ENCODE measurements around the gene LANCL3. TPM values are rescaled to one million over a fixed set of nuclear protein-coding genes. Genes with fewer than 3 reads are reported as not detected.

The LANCL3 gene
- total RNA-seq, 1 donor from 2014 or later, result 0.11 TPM

DNA sequence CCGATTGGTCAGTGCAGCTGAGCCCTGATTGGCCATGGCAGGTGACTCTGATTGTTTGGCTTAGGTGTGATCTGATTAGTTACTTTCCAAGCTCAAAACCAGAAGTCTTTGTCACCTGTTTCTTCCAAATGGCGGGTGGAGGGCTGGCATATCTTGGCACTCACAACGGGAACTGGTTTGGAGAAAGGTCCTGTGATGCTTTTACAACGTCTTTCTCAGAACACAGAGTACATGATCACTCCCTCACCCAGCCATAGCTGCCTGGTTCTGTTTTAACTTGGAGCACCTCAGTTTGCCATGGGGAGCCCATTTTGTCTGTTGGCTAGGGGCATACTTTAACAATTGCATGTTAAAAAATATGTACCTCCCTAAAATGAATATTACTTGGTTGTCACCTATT, 101.1 kb downstream of the LANCL3 start:
- no peaks in the 10 kb centered on the region for H3K4me1 Mint-ChIP-seq (ENCODE audit: low read depth)
- intact Hi-C loops (cut with micrococcal nuclease), result no loop called here
- H3K4me3 Mint-ChIP-seq (ENCODE audit: low read depth), result no peak overlapping the region
- H3K27ac Mint-ChIP-seq, result no peak overlapping the region
- H3K27me3 Mint-ChIP-seq (ENCODE audit: low read depth), result no peaks in the 10 kb centered on the region
- H3K36me3 Mint-ChIP-seq (ENCODE audit: low read depth), result no peaks in the 10 kb centered on the region
- no peaks in the 10 kb centered on the region for H3K9me3 Mint-ChIP-seq
- no peak for DNase-seq (ENCODE audit: low spot score)

DNA sequence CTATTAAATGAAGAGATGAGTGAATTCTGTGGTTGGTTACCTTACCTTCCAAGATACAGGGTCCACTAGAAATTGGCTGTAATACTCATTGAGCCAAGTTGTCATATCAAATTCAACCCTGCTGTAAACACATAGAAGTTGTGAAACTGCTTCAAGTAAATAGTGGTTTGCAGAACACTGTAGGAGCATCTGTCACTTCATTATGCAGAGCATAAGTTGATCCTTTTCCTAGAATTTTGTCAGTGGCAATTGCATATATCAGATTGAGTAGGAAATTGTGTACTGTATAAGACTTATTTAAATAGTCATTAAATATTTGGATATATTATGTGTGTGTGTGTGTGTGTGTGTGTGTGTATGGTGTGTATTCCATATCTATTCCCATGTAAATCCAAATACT, 105.3 kb downstream of the LANCL3 start:
- DNase-seq (ENCODE audit: low spot score), result no peak
- Mint-ChIP-seq H3K9me3 (no peaks in the 10 kb centered on the region), H3K27me3 (ENCODE audit: low read depth) (no peaks in the 10 kb centered on the region), H3K4me1 (ENCODE audit: low read depth) (no peaks in the 10 kb centered on the region), H3K4me3 (ENCODE audit: low read depth) (no peak overlapping the region), H3K27ac (no peak overlapping the region), H3K36me3 (ENCODE audit: low read depth) (no peaks in the 10 kb centered on the region)
- intact Hi-C loops (cut with micrococcal nuclease), result no loop called here

DNA sequence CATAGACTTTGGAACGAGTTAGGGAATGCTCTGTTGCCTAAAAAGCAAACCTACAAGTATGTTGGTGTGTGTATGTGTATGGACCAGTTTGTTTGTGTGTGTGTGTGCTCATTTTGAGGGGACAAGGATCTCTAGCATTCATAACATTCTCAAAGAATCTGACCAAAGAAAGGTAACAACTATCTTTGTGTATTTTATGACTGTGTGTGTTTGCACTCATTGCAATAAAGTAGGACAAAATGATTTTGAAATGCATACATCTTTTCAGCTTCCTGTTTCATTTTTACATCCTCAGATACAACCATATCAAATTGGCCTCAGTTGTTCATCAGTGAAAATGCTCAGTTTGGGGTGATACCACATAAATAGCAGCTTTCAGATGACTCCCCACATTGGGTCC, 105.8 kb downstream of the LANCL3 start:
- no peak overlapping the region for H3K27ac Mint-ChIP-seq

DNA sequence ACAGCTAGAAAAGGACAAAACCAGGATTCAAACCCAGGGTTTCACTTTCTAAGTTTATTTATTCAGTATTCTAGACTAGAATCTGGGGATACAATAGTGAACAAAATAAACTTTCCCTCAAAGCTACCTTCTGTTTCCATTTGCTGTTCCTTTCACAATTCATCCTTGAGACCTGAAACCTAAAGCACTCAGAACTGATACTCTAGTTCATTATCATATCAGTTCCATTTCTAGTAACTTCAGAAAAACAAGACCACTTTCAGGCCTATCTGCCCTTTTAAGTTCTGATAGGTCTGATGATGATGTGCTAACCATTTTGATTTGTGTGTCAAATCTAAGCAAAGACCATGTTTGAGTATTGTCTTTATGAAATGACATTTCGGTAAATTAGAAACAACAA, 106.3 kb downstream of the LANCL3 start:
- no peak for DNase-seq (ENCODE audit: low spot score)
- Mint-ChIP-seq H3K9me3 (no peaks in the 10 kb centered on the region), H3K27ac (no peak overlapping the region), H3K27me3 (ENCODE audit: low read depth) (no peaks in the 10 kb centered on the region), H3K4me3 (ENCODE audit: low read depth) (no peak overlapping the region), H3K36me3 (ENCODE audit: low read depth) (no peaks in the 10 kb centered on the region), H3K4me1 (ENCODE audit: low read depth) (no peaks in the 10 kb centered on the region)
- intact Hi-C loops (cut with micrococcal nuclease), result no loop called here

More for the DNA sequence above, 105.8 kb downstream of the LANCL3 start:
- no peak overlapping the region for H3K4me3 Mint-ChIP-seq (ENCODE audit: low read depth)
- intact Hi-C loops (cut with micrococcal nuclease), result no loop called here
- DNase-seq (ENCODE audit: low spot score), result no peak
- H3K9me3 Mint-ChIP-seq, result no peaks in the 10 kb centered on the region
- H3K27me3 Mint-ChIP-seq (ENCODE audit: low read depth), result no peaks in the 10 kb centered on the region
- no peaks in the 10 kb centered on the region for H3K4me1 Mint-ChIP-seq (ENCODE audit: low read depth)
- H3K36me3 Mint-ChIP-seq (ENCODE audit: low read depth), result no peaks in the 10 kb centered on the region

DNA sequence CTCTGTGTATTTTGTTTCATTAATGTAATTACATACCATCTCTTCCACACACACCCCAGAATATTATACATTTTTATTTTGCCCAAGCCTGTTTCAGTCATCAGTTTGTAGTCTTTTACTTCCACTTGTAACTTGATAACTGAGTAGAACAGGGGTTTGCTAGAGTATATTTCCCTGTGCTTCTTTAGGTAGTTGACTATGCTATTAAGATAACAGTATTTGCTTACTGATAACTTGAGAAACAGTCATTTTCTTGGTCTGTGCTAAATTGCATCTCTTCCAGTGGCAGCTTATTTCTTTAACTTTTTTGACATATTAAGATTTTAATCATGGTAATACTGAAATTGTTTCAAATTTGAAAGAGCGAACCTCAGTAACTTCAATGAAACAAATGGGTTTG, 107.1 kb downstream of the LANCL3 start:
- Mint-ChIP-seq H3K27me3 (ENCODE audit: low read depth) (no peaks in the 10 kb centered on the region), H3K36me3 (ENCODE audit: low read depth) (no peaks in the 10 kb centered on the region), H3K9me3 (no peaks in the 10 kb centered on the region), H3K4me3 (ENCODE audit: low read depth) (no peak overlapping the region), H3K27ac (no peak overlapping the region), H3K4me1 (ENCODE audit: low read depth) (no peaks in the 10 kb centered on the region)
- DNase-seq (ENCODE audit: low spot score), result no peak
- intact Hi-C loops (cut with micrococcal nuclease), result no loop called here

DNA sequence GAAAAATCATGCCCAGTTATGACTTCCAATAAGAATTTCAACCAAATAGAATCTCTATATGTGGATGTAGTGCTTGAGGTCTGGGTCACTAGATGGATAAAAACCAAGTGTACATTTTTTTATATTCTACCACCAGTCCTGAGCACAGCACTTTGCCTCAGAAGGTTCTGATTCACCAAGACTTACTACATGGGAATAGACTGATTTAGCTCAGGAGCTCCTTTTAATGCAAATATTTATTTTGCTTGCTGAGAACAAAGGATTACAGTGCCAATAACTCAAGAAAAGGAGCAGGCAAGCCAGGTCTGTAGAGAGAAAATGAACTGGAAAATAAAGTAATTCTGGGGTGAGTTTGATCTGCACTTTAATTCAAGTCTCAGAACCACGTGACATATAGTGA, 107.8 kb downstream of the LANCL3 start:
- no peaks in the 10 kb centered on the region for H3K36me3 Mint-ChIP-seq (ENCODE audit: low read depth)
- no peak for DNase-seq (ENCODE audit: low spot score)
- intact Hi-C loops (cut with micrococcal nuclease), result no loop called here
- no peaks in the 10 kb centered on the region for H3K9me3 Mint-ChIP-seq
- H3K27ac Mint-ChIP-seq, result no peak overlapping the region
- H3K27me3 Mint-ChIP-seq (ENCODE audit: low read depth), result no peaks in the 10 kb centered on the region
- H3K4me3 Mint-ChIP-seq (ENCODE audit: low read depth), result no peak overlapping the region
- no peaks in the 10 kb centered on the region for H3K4me1 Mint-ChIP-seq (ENCODE audit: low read depth)

DNA sequence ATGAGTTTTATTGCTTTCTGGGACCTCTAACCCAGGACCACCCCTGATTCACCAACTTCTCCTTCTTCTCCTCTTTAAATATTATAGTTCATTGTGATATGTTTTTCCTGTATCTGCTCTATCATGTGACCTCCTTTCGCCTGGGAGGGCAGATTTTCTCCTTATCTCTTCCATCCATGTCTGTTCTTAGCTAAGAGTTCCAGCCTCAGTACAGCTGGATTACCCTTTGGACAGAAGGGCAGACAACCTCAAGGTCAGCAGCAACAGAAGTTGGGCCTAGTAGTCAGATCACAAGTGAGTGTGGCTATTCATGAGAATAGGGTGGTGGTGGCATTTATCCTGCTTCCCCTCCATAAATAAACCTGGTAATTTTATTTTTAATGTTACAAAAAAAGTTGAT, 108.4 kb downstream of the LANCL3 start:
- intact Hi-C loops (cut with micrococcal nuclease), result loop anchor here (10.0 kb wide), 1 partner anchor 105 kb away; the partner anchor contains the start of gene LANCL3
- H3K4me1 Mint-ChIP-seq (ENCODE audit: low read depth), result peaks cover under 1% of the 10 kb centered on the region
- H3K27me3 Mint-ChIP-seq (ENCODE audit: low read depth), result peaks cover 2% of the 10 kb centered on the region
- H3K4me3 Mint-ChIP-seq (ENCODE audit: low read depth), result no peak overlapping the region
- no peaks in the 10 kb centered on the region for H3K9me3 Mint-ChIP-seq
- DNase-seq (ENCODE audit: low spot score), result no peak
- H3K36me3 Mint-ChIP-seq (ENCODE audit: low read depth), result no peaks in the 10 kb centered on the region
- H3K27ac Mint-ChIP-seq, result no peak overlapping the region

DNA sequence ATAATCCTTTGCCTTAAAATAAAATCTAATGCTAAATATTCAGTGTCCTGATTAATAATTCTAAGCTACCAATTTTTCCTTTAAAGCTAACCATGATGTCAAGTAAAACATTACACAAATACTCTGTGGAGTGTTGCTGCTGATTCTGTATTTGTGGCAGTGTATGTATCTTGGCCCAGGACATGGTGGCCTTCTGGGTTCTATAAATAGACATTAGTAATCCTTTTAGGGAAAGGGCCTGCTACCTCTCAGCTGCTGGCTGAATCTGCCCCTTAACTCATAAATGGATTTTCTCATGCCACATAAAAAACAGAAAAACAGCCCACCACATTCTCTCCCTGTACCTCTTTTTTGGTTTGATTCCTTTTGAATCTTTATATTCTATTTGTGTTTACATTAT, 113.0 kb downstream of the LANCL3 start:
- intact Hi-C loops (cut with micrococcal nuclease), result loop anchor here (10.0 kb wide), 1 partner anchor 110 kb away; the partner anchor contains the start of gene LANCL3
- H3K36me3 Mint-ChIP-seq (ENCODE audit: low read depth), result no peaks in the 10 kb centered on the region
- no peak for DNase-seq (ENCODE audit: low spot score)
- no peak overlapping the region for H3K27ac Mint-ChIP-seq
- H3K4me1 Mint-ChIP-seq (ENCODE audit: low read depth), result peaks cover 2% of the 10 kb centered on the region
- H3K4me3 Mint-ChIP-seq (ENCODE audit: low read depth), result peak overlapping the region; percentile 5
- H3K9me3 Mint-ChIP-seq, result no peaks in the 10 kb centered on the region
- peaks cover 2% of the 10 kb centered on the region for H3K27me3 Mint-ChIP-seq (ENCODE audit: low read depth)

DNA sequence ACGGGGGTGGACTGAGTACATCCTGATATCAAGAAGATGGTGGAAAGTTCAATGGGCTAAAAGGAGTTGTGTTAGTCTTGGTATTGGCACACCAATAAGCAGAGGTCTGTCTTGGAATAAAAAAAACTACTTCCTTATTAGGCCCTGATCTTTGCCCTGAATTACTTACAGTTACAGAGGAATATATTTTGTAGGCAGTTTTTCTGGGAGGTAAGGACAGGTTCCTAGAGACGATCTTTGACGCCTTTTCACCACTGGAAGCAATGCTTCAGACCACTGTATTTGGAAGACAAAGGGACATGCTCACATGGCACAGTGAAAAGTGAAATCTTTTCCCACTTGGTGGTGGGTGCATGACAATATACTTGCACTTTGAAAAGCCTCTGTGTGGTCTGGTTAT, 113.5 kb downstream of the LANCL3 start:
- no peak for DNase-seq (ENCODE audit: low spot score)

DNA sequence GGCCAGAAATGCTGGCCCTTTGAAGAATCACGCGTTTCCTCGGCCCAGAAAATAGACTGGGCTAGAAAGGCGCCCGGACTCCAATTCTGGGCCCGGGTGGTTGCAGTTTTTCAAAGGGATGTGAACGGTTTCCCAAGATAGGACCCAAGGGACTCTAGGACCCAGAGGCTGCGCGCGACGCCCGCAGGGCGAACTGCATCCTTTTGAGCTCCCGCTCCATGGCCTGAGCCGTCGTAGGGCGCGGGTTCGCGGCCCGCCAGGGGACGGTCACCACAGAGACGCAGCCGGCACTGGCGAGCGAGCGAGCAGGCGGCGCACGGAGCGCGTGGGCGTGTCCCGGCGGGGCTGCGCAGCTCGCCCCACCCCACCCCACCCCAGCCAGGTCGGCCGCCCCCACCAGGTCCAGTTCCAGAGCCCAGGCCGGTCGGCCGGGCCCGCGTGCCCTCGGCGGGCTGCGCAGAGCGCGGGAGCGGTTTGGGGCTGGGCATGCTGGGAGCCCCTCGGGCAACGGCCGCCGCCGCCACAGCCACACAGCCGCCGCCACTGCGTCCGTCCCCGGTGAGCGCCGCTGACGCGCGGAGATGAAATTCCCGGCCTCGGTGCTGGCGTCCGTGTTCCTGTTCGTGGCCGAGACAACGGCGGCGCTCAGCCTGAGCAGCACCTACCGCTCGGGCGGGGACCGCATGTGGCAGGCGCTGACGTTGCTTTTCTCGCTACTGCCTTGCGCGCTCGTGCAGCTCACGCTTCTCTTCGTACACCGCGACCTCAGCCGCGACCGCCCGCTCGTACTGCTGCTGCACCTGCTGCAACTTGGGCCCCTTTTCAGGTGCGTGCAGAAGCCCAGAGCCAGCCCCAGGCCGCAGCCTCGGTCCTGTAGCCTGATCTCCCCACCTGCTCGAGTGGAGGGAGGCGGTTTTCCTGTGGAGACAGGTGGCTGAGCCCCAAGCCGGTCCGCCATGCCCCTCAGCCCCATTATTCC, 114.2 kb downstream of the LANCL3 start, which contains the start of gene XK:
TSS of gene XK (plus strand) at position 411 of the 979 bp plus-strand sequence. CDS start at position 582, 171 bp downstream.
- Mint-ChIP-seq H3K27me3 (ENCODE audit: low read depth) (peaks cover 2% of the 10 kb centered on the region), H3K9me3 (no peaks in the 10 kb centered on the region), H3K27ac (no peak within 1 kb of the TSS), H3K36me3 (ENCODE audit: low read depth) (no peaks in the 10 kb centered on the region), H3K4me1 (ENCODE audit: low read depth) (peaks cover 2% of the 10 kb centered on the region), H3K4me3 (ENCODE audit: low read depth) (peak within 1 kb of the TSS; percentile 66)
- intact Hi-C loops (cut with micrococcal nuclease), result loop anchor here (5.0 to 10.0 kb wide), 2 partner anchors 62 to 111 kb away; partner anchors contain the start of gene LANCL3
- peak; percentile 26 for DNase-seq (ENCODE audit: low spot score)

More for the DNA sequence above, 113.5 kb downstream of the LANCL3 start:
- Mint-ChIP-seq H3K27ac (no peak overlapping the region), H3K9me3 (no peaks in the 10 kb centered on the region), H3K27me3 (ENCODE audit: low read depth) (peaks cover 2% of the 10 kb centered on the region), H3K36me3 (ENCODE audit: low read depth) (no peaks in the 10 kb centered on the region), H3K4me3 (ENCODE audit: low read depth) (no peak overlapping the region), H3K4me1 (ENCODE audit: low read depth) (peaks cover 2% of the 10 kb centered on the region)
- intact Hi-C loops (cut with micrococcal nuclease), result loop anchor here (5.0 to 10.0 kb wide), 2 partner anchors 62 to 110 kb away; partner anchors contain the start of gene LANCL3

DNA sequence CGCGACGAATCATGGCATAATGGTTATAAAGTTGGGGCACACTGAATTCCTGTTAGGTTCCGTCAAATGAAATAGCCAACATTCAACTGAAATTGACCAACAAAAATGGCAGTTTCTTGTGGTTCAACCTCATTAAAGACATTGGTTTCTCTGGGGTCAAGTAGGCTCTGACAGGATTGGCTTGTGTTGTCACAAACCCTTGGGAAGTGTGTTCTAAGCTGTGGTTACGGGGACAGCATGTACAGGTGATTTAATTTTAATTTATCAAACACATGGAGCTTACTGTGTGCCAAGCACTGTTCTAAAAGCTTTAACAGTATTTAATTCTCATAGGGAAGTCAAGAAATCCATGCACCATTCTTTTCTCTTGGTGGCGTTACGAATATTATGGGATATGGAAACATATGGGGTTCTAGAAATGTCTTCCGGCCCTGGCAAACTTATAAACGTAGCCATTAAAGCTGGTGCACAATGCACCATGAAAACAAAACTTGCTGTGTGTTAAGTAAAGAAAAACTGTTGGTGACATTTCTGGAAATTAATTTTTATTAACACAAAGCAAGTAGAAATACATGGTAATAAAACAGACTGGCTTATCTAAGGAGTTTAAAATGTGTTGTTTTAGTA, 115.0 kb downstream of the LANCL3 start:
- H3K9me3 Mint-ChIP-seq, result no peaks in the 10 kb centered on the region
- DNase-seq (ENCODE audit: low spot score), result no peak
- peaks cover 2% of the 10 kb centered on the region for H3K27me3 Mint-ChIP-seq (ENCODE audit: low read depth)
- peaks cover 2% of the 10 kb centered on the region for H3K4me1 Mint-ChIP-seq (ENCODE audit: low read depth)
- no peak overlapping the region for H3K27ac Mint-ChIP-seq
- no peaks in the 10 kb centered on the region for H3K36me3 Mint-ChIP-seq (ENCODE audit: low read depth)
- intact Hi-C loops (cut with micrococcal nuclease), result loop anchor here (5.0 to 10.0 kb wide), 2 partner anchors 61 to 112 kb away; partner anchors contain the start of gene LANCL3
- H3K4me3 Mint-ChIP-seq (ENCODE audit: low read depth), result peak overlapping the region; percentile 66

DNA sequence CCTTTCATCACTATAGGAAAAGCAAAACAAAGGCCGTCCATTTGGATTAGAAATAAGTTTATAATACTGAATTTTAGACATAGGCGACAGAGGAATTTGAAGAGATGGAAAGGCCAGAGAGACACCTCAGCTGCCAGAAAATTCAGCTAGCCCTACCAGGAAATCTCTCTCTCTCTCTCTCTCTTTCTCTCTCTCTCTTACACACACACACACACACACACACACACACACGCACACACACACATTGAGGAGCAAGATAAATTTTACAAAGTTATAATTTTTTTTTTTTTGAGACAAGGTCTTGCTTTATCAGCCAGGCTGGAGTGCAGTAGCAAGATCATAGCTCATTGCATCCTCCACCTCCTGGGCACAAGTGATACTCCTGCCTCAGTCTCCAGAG, 115.5 kb downstream of the LANCL3 start:
- Mint-ChIP-seq H3K9me3 (no peaks in the 10 kb centered on the region), H3K36me3 (ENCODE audit: low read depth) (no peaks in the 10 kb centered on the region), H3K27me3 (ENCODE audit: low read depth) (peaks cover 2% of the 10 kb centered on the region), H3K4me3 (ENCODE audit: low read depth) (no peak overlapping the region), H3K27ac (no peak overlapping the region), H3K4me1 (ENCODE audit: low read depth) (peaks cover 2% of the 10 kb centered on the region)
- no peak for DNase-seq (ENCODE audit: low spot score)
- intact Hi-C loops (cut with micrococcal nuclease), result loop anchor here (5.0 to 10.0 kb wide), 2 partner anchors 60 to 112 kb away; partner anchors contain the start of gene LANCL3

Data from activated T-helper 2 cell treated with anti-CD3 and anti-CD28 coated beads, Interferon-gamma antibody, Interleukin-2, Interleukin-4, amounts not matched to agents 10 μg/mL and 5 μg/mL and 100 μg/mL, durations not matched to agents 14 hours and 24 hours and 36 hours (primary cell).